ENCODE measurements around the gene ITPR1.

Gene ITPR1

GRCh38 chr3:4492208-4493013, 737 bp upstream of the ITPR1 start:
- no peak for DNase-seq (ENCODE audit: extremely low read depth, low read depth)
- no peak for TF ChIP-seq CTCF (IDR thresholded peaks at IDR 0.05; ENCODE audit: low read depth, low read length)

- DNase-seq (ENCODE audit: extremely low read depth, low read depth) = no peak
- TF ChIP-seq CTCF (IDR thresholded peaks at IDR 0.05; ENCODE audit: low read depth, low read length) = no peak
These were observed 1.1 kb downstream of the ITPR1 start for GRCh38 chr3:4493941-4494894.

DNA sequence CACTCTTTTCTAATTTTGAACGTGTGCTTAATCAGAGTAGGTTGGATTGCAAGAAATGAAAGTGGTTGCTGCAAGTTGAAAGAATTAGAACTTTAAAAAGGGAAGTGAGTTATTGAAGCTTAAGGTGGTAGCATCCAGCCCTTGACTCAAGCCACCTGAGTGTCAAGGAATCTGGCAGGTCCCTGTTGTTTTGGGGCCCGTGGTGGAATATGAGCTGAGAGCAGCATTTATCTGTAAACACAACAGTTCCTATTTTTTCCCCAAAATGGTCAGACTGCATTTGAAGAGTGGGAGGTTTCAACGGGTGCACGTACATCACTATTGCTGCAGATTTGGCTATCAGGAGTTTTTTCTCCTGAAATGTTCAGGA, 1.7 kb downstream of the ITPR1 start:
- DNase-seq (ENCODE audit: extremely low read depth, low read depth) = no peak
- TF ChIP-seq CTCF (IDR thresholded peaks at IDR 0.05; ENCODE audit: low read depth, low read length) = no peak

GRCh38 chr3:4495294-4496086, 2.3 kb downstream of the ITPR1 start:
- no peak for DNase-seq (ENCODE audit: extremely low read depth, low read depth)
- no peak for TF ChIP-seq CTCF (IDR thresholded peaks at IDR 0.05; ENCODE audit: low read depth, low read length)

DNA sequence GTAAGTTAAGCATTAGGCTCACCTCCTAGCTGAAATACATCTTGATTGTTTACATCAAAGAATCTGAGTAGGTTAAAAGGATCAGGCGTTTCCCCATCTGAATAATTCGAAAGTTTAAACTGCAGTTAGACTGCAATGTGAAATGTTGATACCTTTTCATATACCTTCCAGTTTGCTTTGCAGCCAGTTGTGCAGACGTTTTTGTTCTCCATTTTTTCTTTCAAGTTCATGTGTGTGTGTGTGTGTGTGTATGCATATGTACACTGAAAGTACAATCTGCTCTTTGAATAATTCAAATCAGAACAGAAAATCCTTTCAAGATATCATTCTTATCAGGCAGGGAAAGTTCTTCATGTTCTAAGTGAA, 2.9 kb downstream of the ITPR1 start:
- TF ChIP-seq CTCF (IDR thresholded peaks at IDR 0.05; ENCODE audit: low read depth, low read length) = no peak
- no peak for DNase-seq (ENCODE audit: extremely low read depth, low read depth)

DNA sequence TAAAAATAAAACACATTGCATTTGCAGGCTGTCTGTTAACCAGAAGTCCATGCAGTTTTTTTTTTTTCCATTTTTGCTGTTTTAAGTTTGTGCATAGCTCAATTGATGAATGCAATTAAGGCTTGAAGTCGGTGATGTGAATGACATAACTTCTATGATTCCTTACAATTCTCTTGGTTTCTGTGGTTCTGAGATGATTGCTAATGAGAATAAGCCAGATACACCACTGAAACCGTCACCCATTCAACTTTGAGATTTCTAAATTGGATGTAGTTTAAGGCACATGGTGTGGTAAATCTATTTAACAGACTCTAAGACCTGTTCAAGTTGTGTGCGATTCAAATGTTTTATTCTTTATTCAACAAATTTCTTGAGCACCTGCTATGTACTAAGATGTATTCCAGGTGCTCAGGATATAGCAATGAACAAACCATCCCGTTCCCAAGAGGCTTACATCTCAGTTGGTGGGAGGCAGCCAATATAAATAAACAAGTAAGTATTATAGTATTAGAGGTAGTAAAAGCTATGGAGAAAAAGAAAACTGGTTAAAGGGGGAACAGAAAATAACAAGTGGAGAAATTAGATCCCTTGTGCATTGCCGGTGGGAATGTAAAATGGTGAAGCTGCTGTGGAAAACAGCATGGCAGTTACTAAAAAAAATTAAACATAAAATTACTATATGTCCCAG, 4.0 kb downstream of the ITPR1 start:
- no peak for TF ChIP-seq CTCF (IDR thresholded peaks at IDR 0.05; ENCODE audit: low read depth, low read length)
- no peak for DNase-seq (ENCODE audit: extremely low read depth, low read depth)
